ENCODE results near the gene RAD51B. TPM values are rescaled to one million over a fixed set of nuclear protein-coding genes. Genes with fewer than 3 reads are reported as not detected.
A peak's percentile ranks its signal among the peaks of the same experiment; 100 is the strongest.

RAD51B gene
- total and polyA plus RNA-seq, 9 donors: 21.6 to 70.1 (median 35.1) TPM

- no peaks in the 10 kb centered on the region for H3K36me3 ChIP-seq
- H3K27ac ChIP-seq: no peak overlapping the region
- intact Hi-C loops (cut with DNase I): no loop called here
- no peak for DNase-seq
- no peaks in the 10 kb centered on the region for H3K9me3 ChIP-seq
- TF ChIP-seq CTCF (IDR thresholded peaks at IDR 0.05): no peak
- no peak for TF ChIP-seq EP300 (IDR thresholded peaks at IDR 0.05)
- no peak for TF ChIP-seq POLR2A (IDR thresholded peaks at IDR 0.05)
- WGBS, 3 donors: 91 to 95% (median 94%) methylated on average over 4 of the region's 4 CpGs
- H3K4me3 ChIP-seq: no peak overlapping the region
- no peaks in the 10 kb centered on the region for H3K27me3 ChIP-seq
- H3K4me1 ChIP-seq (ENCODE audit: insufficient read depth): peaks cover 17% of the 10 kb centered on the region
These were observed 461.9 kb downstream of the RAD51B start for GRCh38 chr14:68281497-68281896.

- Histone ChIP-seq H3K27me3 (no peaks in the 10 kb centered on the region), H3K4me1 (ENCODE audit: insufficient read depth) (peaks cover 18% of the 10 kb centered on the region), H3K36me3 (no peaks in the 10 kb centered on the region), H3K4me3 (no peak overlapping the region), H3K27ac (peak overlapping the region in 1 of 2 donors; percentile 23), H3K9me3 (no peaks in the 10 kb centered on the region)
- intact Hi-C loops (cut with DNase I): no loop called here
- DNase-seq: no peak
- TF ChIP-seq POLR2A (IDR thresholded peaks at IDR 0.05) (no peak), CTCF (IDR thresholded peaks at IDR 0.05) (no peak), EP300 (IDR thresholded peaks at IDR 0.05) (no peak)
- 89 to 92% (median 89%) methylated on average over 6 of the region's 6 CpGs for WGBS, 3 donors
These were observed 463.1 kb downstream of the RAD51B start for GRCh38 chr14:68282479-68283377.

GRCh38 chr14:68283378-68284123, 464.0 kb downstream of the RAD51B start:
- Histone ChIP-seq H3K4me3 (no peak overlapping the region), H3K27me3 (no peaks in the 10 kb centered on the region), H3K27ac (peak overlapping the region in 1 of 2 donors; percentile 8), H3K9me3 (no peaks in the 10 kb centered on the region), H3K36me3 (no peaks in the 10 kb centered on the region), H3K4me1 (ENCODE audit: insufficient read depth) (peaks cover 18% of the 10 kb centered on the region)
- WGBS, 3 donors: 71 to 84% (median 82%) methylated on average over 11 of the region's 11 CpGs
- intact Hi-C loops (cut with DNase I): no loop called here
- TF ChIP-seq POLR2A (IDR thresholded peaks at IDR 0.05) (no peak), EP300 (IDR thresholded peaks at IDR 0.05) (no peak), CTCF (IDR thresholded peaks at IDR 0.05) (no peak)
- peak in 2 of 5 donors; percentile 38 to 39 for DNase-seq

- TF ChIP-seq CTCF (IDR thresholded peaks at IDR 0.05) (no peak), EP300 (IDR thresholded peaks at IDR 0.05) (no peak), POLR2A (IDR thresholded peaks at IDR 0.05) (no peak)
- H3K4me3 ChIP-seq: no peak overlapping the region
- no peak for DNase-seq
- H3K36me3 ChIP-seq: no peaks in the 10 kb centered on the region
- H3K9me3 ChIP-seq: no peaks in the 10 kb centered on the region
- intact Hi-C loops (cut with DNase I): no loop called here
- H3K27me3 ChIP-seq: no peaks in the 10 kb centered on the region
- peak overlapping the region in 1 of 2 donors; percentile 8 for H3K27ac ChIP-seq
- peaks cover 15% of the 10 kb centered on the region for H3K4me1 ChIP-seq (ENCODE audit: insufficient read depth)
These were observed 464.8 kb downstream of the RAD51B start for GRCh38 chr14:68284333-68284732.

Data from ovary (tissue), 9 donors.